Activated T-cell treated with anti-CD3 and anti-CD28 coated beads for 4 hours (primary cell): Measurements from ENCODE around the gene PLCB2.

ENCODE experiments used
- DNase-seq: peaks from one replicate; pipeline ENCODE4 v3.0.0-alpha.2; 2020

Gene PLCB2

DNA sequence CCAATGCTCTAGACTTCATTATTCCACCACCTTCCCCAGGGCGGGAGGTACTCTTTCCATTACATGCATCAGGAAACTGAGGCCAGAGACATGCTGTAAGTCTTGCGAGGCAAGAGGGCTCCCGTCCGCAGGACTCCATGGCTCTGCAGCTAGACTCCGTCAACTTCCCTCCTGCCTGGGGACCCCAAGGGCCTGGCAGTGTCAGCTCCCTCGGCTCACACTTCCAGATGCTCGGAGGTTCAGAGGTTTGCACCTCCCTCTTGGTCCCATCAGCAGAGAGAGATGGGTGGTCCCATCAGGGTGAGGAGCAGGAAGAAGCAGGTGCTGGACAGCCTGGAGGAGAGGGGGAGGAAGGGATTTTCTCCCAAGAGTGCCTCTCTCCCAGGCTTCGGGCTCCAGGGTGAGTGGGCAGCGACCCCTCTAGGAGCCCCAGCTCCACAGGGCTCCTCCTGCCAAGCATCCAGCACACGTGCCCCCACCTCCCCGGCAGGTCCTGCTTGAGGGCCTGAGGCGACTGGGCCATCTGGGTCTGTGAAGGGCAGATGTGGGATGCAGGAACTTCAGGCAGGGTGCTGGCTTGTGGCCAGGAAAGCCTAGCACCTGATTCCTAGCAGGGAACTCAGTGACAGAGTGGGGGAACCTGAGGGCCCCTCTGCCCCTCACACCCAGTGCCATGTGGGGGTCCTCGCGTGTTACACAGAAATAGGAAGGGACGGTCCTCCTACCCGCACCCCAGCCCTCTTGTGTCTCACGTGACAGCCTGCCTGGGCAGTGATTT lies 59.5 kb downstream of the PLCB2 start:
- no peak for DNase-seq

DNA sequence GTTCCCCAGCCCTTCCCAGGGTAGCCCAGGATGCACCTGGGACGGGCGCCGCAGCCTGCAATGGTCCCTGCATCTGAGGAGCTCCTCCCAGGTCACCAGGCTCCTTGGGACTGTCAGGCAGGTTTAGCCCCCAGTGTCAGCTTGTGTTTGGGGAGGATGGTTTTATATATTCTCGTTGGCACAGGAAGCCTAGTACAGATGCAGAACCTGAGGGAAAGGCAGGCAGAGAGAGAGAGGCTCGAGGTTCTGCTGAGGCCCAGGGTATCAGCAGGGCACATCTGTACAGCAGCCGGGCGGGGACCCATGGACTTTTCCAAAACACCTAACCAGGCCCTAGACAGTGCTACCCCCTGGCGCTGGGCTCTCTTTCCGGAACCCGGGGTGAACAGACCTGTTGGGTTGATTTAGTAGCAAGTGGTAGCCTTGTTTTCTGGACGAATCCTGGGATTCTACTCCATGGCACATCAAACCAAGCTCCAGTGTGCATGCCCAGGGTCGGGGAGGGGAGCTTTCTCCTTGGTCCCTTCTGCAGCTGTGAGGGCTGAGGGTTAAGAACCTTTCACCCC lies 60.2 kb downstream of the PLCB2 start:
- no peak for DNase-seq

DNA sequence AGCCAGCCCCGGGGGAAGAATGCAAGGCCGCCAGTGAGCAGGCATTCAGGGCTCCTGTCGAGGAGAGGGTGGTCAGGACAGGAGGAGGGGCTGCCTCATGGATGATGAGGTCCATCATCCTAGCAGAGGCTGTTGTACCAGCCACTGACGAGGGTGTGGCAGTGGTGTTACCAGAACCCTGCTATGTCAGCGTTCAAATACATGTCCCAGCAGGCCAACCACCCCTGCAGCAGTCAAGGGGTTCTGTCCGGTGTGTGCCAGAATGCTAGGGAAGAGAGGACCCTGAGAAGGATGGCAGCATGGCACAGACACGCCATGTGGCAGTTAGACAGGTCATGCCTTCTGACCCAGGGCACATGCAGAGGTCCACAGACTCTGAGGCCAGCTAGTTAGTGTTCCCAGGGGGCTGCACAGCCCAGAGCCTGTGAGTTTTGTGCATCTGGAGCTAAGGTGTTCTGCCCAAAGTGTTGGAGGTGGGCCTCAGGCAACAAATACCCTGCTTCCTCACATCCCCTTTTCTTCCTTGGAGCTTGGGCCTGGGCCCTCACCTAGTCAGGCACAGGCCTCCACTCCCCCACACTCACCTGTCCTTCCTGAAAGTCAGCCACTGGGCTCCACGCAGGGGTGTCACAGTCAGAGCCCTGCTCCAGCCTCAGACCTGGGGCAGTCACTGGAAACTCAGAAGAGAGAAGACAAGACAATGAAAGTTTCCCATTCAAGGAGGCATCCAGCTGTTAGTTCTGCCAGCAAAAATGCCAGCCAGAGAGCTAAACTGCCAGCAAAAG lies 61.0 kb downstream of the PLCB2 start:
- no peak for DNase-seq

DNA sequence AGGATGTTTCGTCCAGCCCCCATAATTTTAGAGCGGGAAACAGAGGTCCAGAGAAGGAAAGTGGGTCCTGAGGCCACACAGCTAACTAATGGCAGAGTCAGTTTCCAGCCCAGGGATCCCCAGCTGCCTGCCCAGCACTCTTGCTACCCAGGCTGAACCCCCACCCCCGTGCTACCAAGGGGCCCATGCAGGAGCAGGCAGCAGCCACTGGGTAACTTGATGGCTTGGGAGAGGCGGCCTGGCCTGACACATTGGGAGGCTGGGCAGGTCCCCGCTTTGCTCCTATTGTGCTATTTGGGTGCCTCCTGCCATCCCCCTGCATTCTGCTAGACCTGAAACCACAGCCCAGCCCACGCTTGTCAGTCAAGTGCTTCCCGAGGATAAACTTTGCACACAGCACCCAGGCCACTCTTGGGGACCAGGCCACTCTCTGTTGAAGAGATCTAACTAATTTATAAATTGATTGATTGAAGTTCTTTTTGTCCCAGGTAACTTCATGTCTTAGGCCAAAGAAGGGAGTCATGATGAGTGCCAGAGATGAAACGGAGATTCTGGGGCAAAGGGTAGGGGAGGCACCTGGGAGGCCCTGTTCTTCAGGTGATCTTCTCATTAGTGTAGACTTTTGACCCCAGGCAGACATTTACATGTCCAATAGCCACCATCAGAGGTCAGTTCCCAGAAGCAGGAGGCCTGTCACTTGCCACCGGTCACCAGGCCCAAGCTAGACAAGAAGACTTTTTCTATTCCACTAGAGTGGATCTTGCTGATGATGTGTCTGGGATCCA lies 61.9 kb downstream of the PLCB2 start:
- no peak for DNase-seq

DNA sequence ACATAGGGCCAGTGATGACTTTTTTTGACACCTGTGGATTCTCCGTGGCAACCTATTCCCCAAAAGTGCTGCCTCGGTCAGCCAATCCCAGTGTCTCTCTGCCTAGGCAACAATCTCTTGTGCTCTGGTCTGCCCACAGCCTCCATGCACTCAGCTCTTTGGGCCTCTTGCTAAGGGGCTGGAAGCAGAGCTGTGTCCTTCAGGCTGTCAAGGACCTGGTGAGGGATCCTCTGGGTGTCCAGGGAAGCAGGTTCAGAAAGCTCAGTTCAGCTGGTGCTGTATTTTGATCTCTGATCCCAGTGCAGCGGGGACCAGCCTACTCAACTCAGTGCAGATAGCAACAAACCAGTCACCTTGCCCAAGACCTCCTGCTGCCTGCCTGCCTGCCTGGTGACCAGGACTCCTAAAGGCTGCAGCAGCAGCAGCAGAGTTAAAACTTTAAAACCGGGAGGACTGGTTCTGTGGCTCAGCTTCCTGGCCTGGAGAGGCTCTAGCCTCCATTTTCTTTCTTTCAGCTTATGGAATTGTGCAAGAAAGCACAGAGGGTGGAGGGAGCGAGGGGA lies 62.7 kb downstream of the PLCB2 start:
- no peak for DNase-seq

DNA sequence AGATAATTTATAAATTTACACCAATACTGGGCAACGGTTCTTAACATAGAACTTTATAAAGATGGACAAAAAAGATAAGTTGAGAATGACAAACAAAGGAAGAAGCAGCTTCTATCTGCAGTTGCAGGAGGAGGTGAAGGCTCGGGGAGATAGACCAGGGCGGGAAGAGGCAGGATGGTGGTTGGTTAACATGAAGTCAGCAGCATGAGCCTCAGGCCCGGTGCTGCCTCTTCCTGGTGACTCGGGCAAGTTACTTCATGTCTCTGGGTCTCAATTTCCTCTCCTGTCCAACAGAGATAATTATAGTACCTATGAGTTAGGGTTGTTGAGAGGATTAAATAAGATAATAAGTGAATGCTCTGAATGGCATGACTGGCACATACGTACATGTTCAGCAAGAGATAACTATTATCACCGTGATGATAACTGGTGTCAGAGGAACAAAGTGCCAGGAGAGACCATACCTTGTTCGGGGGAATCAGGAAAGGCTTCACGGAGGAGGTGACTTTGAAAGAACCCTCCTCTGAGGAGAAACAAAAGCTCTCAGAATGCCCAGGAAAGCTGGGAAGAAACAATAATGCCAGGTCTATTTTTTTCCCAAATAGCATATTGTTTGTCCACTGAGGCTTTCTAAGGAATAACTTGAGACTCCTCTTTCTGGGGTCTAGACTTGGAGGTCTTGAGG lies 64.5 kb downstream of the PLCB2 start:
- DNase-seq: no peak

DNA sequence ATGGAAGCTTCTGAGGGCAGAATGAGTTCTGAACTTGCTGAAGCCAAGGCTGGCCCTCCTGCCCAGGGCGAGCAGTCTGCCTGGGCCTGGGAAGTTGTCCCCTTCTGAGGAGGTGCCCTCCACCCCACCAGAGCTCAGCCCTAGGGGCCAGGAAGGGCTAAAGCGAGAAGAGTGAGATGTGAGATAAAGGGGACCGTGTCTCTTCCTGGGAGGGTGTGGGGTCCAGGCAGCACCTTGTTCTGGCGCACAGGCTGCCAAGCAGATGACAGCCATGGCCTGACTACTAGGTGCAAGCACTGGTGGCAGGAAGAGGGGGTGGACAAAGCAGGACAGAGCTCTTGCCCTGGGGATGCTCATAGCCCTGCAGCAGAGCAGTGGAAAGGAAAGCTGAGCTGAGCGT lies 65.1 kb downstream of the PLCB2 start:
- DNase-seq: no peak

DNA sequence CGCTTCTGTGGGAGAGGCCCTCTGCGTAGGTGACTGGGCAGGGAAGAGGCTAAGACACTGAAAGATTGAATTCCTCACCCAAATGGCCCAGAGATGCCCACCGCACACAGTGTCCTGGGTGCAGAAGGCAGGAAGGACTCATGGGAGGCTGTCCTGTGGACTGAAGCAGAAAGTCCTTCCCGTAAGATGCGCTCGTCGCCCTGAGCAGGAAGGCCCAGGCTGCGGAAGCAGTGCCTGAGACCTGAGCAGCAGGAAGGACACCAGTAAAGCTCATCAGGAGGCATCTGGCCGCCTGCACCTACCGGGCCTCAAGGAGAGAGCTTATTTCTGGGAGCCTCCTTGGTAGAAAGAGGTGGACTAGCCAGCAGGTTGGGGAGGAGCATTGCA lies 65.5 kb downstream of the PLCB2 start:
- no peak for DNase-seq

DNA sequence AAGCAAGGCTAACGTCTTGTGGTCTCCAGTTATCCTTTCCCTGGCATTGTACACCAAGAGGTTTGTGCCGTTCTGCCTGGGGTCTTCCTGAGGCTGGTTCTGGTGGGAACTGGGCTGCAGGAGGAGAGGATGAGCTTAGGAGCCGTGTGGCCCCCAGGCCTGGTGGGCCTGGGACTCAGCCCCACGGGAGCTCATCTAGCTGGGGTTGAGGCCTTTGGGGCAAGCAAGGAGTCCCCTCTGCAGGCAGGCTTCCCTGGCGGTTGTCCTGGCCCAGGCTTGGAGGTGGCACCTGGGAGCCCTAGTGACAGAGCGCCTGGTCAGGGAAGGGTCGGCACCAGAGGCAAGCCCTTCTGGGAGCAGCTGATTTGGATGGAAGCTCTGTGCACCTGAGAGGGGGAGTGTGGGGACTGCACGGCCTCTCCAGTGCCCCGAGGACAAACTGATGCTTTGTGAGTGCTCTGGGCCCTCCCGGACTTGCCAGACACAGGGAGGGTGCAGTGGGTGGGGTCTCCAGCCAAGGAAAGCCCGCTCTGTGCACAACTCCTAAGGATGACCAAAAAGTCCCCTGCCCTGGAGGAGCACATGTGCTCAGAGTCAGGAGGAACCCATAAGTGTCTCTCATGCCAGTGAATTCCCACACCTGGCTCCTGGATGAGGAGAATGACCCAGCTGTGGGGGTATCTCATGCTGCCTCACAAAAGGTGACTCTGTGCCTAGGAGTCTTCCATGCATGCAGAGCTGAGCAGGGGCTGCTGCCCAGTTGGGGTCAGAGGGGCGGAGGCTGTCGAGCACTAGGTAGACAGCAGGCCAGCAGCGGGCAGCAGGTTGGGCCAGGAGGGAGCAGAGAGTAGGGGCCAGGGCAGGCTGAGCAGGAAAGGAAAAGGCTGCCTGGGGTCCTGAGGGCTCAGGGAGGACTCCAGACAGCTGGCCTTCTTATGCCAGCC lies 66.2 kb downstream of the PLCB2 start:
- DNase-seq: no peak

DNA sequence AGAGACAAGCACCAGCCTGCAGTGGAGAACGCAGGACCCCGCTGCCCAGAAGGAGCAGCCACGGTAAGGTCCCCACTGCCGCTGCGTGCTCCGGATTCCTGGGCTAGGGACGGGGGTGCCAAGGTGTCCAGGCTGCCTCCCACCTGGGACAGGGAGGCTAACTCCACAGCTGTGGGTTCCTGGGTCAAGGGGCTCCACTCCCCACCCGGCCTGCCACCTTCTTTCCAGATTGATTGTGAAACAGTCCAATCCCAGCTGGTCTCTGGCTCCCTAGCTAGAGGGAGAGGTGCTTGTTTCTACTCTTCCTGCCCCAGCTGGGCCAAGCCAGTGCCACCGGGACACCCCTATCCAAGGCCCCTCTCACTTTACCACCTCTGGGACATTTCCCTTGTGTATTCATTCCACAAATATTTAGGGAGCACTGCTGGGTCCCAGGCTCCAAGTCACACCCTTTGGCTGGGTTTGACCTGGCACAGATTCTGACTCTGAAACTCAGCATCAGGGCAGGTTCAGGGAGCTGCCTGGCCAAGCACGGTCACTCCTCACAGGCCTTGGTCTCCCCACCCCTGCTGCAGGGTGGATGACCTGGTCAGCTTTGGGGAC lies 67.0 kb downstream of the PLCB2 start:
- no peak for DNase-seq

DNA sequence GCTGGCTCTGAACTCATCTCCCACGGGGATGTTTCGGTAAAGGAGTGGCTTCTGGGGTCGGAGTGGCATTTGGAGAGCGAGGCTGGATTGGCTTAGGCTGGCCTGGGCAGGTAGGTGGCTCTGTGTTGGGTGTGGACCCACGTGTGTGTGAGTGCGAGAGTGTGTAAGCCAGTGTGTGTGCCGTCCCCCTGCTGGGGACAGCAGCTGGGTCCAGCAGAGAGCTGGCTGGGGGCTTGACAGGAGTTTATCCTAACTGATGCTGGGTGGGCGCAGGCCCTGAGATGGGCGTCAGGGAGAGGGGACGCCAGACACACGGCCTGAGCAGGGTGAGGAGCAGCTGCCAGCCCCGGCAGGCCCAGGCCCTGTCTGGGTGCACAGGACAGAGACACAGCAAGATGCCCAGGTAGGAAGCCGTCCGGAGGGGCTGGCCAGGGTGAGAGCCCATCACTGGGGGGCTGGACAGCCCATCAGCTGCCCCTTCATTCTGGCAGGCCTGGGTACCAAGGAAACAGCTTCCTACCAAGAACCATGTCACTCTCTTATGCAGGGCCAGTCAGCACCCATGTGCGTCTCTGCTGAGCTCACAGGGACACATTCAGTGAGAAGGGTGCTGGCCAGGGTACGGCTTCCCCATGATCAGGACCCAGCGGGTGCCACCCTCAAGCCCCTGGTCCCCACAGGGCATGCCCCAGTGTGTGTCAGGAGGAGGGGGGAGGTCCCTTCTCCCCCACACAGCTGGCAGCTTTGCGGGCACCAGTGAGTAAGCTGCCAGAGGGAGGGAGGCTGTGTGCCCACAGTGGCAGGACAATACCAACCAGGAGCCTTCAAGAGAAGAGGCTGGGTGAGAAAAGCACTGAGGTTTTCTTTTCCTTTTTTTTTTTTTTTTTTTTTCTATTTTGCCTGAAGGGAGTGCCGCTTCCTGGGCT lies 67.8 kb downstream of the PLCB2 start:
- DNase-seq: no peak

DNA sequence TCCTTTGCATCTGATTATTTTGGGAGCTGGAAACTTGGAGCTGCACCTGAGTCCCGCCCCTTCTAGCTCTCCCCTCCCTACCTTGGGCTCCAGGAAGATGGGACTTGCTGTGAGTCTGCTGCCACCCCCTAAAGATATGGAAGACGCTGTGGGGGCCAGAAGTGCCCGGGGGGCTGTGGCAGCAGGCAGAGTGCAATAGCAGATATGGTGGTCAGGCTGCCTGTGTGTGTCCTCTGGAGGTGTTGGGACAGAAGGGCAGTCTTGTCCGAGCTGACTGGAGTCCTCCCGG lies 68.4 kb downstream of the PLCB2 start:
- no peak for DNase-seq

DNA sequence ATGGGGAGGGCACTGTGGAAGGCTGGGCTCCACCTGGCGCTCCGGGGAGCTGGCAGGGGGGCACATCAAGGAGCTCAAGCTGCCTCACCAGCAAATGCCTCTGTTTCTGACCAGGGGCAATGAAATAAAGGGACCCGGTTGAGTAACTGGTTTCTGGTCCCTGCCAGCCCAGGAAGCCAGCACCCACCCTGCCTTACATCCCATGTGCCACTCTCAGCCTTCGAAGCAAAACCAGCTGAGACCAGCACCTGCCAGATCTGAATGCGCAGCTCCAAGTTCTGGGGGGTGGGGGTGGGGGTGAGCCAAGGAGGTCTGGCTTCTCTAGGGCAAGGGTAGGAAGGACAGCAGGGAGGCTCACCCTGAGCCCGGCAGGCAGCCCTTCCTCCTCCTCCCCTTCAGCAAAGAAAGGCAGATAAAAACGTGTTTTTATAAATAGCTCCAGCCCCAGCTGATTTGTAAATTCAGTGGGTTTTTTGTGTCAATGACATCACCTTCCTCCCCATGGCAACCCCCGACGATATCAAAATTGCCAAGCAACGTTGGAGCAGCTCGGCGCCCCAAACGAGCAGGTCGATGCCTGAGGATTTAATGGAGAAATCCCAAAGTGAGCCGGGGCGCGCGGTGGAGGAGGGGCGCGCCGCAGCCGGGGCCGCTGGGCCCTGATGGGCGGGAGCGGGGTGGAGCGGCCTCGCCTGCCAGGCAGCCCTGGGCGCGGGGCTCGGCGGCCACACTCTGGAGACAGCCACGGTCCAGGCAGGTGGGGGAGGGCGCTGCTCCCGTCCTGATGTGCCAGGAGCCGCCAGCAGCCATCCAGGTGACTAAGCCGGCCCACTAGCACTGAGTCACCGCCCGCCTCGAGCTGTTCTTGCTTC lies 69.0 kb downstream of the PLCB2 start, which contains the start of gene PAK6:
Gene PAK6 (plus strand): TSS at position 532 of the 872 bp plus-strand sequence. CDS start 25,723 bp downstream, outside the sequence.
- DNase-seq: no peak
